GM19239 (cell line): ENCODE measurements around the gene PHOX2A.

Source experiments
- DNase-seq: peaks from one replicate; pipeline ENCODE4 v3.0.0; 2011; ENCODE audit warnings: low spot score; ENCODE audit not compliant: insufficient read length
- FAIRE-seq: peaks from 2 replicates; lab custom pipeline; 2011; peaks lifted over from hg19 to GRCh38; lab: Jason Lieb, UNC

Gene PHOX2A

DNA sequence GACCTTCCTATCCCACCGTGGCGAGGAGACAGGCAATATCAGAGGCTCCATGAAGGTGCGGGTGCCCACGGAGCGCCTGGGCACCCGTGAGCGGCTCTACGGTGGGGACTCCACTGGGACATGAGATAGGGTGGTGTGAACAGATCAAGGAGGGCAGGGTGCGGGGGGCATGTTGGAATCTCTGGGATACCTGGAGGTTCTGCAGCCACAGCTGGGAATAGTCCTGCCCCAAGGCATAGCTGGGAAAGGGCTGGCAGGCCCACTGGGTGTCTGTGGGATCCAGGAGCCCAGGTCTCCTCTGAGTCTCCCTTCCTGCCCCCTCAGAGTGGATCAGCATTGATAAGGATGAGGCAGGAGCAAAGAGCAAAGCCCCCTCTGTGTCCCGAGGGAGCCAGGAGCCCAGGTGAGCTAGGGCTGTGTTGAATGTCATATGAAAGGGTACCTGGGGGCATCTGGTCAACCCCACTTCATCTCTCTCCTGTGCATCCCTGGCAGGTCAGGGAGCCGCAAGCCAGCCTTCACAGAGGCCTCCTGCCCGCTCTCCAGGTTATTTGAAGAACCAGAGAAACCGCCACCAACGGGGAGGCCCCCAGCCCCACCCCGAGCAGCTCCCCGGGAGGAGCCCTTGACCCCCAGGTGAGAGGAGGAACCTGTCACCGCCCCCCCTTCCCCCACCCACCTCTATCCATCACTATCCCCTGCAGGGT, 8.5 kb downstream of the PHOX2A start:
- DNase-seq (no peak), FAIRE-seq (no peak)

DNA sequence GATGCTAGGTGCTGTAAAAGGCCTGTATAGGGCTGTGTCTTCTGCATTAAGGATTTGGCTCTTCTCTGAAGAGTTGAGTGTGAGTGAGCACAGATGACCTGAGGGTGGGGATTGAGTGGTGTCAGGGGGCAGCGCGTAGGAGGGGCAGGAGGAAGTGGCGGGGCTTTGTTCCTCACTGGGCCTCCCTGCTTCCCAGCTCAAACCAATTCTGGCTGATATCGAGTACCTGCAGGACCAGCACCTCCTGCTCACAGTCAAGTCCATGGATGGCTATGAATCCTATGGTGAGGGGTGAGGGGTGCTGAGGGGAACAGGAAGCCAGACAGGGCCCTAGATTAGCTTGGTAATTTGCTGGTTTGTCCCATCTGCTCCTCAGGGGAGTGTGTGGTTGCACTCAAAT, 9.1 kb downstream of the PHOX2A start:
- no peak for DNase-seq
- FAIRE-seq: no peak

DNA sequence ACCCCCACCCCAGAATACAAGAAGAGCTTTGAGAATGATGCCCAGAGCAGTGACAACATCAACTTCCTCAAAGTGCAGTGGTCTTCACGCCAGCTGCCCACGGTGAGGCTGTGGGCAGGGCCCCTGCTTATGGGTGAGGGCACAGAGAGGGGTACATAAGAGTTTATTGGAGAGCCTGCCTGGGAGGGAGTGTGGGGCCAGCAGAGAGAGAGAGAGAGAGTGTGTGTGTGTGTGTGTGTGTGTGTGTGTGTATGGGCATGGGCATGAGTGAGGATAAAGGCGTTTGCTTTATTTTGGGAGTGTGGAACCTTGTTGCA, 9.5 kb downstream of the PHOX2A start:
- DNase-seq: no peak
- FAIRE-seq: no peak

DNA sequence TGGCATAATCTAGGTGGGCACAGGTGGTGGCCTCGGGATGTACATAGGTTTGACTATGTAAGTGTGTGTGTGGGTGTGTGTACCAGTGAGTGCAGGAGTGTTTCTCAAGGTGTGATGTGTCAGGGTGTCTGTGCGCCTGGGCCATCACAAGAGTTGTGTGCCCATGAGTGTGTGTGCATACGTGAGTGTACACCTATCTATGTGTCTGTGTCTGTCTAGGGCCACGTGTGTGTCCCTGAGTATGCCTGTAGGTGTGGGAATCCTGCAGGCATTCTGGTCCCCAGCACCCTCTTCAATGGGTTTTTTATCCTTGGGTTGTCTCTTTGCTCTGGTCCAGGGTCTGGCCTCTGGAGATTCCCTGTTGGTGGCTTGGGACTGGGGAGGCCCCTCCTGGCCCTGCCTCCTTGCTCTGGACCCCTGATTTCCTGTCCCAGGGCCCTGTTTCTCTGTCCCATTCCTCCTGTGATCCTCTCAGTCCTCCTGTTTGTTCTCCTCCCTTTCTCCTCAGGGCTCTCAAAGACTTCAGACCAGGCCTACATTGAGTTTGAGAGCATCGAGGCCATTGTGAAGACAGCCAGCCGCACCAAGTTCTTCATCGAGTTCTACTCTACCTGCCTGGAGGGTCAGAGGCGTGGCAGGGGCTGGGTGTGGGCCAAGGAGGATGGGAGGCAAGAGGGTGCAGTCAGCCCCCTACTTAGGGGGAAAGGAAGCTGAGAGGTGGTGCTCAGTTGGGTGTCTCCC, 10.0 kb downstream of the PHOX2A start:
- no peak for DNase-seq
- no peak for FAIRE-seq

DNA sequence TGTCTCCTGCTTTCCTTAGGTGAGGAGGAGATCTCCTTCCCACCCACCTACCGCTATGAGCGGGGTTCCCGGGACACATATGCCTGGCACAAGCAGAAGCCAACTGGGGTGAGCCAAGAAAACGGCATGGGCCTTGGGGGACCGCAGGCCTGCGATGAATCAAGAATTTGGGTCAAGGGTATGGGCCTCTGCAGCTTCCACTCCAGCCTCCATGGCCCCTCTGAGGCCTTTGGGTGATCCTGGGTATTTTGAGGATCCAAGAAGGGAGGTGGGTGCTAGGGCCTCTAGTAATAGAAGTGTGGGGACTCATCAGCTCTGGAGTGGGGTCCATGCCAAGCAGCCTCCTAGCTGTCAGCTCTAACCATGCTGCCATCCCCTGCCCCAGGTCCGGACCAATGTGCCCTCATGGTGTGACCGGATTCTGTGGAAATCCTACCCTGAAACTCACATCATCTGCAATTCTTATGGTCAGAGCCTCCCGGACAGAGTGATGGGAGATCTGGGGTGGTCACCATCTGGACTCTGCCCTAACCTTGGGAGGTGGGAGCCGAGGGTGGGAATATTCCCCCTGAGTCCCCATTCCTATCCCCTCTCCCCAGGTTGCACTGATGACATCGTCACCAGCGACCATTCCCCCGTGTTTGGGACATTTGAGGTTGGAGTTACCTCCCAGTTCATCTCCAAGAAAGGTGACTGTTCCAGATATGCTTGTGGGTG, 10.8 kb downstream of the PHOX2A start:
- no peak for DNase-seq
- no peak for FAIRE-seq

DNA sequence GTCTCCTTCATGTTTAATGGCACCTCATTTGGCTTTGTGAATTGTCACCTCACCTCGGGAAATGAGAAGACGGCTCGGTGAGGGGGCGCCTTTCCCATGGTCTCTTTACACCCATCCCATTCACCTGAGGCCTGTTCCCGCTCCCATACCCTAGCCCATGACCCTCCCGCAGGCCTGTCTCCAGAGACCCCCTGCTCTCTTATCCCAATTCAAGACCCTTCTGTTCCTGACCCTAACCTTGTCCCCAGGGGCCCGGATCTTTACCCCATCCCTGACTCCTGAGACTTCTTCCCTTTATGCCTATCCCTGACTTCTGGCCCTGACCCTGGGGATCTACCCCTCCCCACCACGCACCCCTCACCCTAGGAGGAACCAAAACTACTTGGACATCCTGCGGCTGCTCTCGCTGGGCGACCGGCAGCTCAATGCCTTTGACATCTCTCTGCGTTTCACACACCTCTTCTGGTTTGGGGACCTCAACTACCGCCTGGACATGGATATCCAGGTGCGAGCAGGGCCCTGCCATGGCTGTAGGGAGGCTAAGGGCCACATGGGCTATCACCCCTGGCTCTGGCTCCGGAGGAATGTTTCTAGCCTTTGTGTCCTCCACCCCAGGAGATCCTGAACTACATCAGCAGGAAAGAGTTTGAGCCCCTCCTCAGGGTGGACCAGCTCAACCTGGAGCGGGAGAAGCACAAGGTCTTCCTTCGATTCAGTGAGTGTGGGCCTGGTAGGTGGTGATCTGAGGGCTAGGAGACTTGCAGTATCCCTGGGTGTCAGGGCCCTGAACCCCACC, 11.5 kb downstream of the PHOX2A start:
- no peak for DNase-seq

DNA sequence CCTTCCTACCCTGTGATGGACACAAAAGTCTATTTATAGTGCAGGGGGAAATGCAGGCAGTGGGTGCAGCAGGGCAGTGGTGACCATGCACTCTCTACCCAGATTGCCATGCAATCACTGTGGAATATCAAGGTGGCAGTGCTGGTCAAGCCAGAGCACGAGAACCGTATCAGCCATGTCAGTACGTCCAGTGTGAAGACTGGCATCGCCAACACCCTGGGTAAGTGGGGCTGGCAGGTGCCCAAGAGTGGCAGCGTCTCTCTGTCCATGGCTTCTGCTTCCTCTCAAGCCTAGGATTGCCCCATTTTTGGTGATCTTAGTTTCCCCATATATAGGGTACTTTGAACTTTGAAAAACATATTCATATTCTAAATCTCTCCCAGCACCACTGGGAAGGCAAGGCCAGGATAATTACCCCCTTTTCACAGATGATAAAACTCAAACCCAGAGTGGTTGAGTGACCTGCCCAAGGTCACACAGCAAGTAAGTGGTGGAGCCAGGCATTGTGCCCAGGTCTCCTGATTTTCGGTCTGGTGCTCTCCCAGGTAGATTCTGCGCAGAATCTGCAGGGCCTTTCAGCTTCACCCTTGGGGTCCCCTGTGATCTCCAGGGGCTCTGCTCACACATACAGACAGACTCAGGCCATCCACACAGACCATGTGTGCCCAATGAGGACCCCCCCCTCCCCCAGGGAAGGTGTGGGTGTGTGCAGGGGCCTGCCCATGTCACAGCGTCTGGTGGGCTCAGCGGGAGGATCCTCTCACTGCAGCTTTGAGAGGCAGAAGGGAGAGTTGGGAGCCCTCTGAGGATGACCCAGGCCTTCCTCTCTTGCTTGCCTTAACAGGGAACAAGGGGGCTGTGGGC, 12.3 kb downstream of the PHOX2A start:
- FAIRE-seq (no peak), DNase-seq (no peak)

More for the DNA sequence above, 11.5 kb downstream of the PHOX2A start:
- no peak for FAIRE-seq

DNA sequence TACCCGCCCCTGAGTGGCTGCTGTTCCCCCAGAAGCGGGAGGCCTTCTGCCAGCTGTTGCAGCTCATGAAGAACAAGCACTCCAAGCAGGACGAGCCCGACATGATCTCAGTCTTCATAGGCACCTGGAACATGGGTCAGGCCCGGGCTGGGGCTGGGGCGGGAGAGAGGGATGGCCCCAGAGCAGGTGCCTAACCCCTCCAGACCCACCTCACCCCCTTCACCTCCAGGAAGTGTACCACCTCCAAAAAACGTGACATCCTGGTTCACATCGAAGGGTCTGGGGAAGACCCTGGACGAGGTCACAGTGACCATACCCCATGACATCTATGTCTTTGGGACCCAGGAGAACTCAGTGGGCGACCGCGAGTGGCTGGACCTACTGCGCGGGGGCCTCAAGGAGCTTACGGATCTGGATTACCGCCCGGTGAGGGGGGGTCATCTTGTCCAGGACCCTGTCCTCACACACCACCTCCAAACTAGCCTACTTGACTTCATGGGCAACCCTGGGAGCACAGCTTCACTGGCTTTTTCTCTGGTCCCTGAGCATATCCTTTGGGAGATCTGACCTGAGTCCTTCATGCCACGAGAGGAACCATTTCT, 13.1 kb downstream of the PHOX2A start:
- FAIRE-seq: no peak
- no peak for DNase-seq

DNA sequence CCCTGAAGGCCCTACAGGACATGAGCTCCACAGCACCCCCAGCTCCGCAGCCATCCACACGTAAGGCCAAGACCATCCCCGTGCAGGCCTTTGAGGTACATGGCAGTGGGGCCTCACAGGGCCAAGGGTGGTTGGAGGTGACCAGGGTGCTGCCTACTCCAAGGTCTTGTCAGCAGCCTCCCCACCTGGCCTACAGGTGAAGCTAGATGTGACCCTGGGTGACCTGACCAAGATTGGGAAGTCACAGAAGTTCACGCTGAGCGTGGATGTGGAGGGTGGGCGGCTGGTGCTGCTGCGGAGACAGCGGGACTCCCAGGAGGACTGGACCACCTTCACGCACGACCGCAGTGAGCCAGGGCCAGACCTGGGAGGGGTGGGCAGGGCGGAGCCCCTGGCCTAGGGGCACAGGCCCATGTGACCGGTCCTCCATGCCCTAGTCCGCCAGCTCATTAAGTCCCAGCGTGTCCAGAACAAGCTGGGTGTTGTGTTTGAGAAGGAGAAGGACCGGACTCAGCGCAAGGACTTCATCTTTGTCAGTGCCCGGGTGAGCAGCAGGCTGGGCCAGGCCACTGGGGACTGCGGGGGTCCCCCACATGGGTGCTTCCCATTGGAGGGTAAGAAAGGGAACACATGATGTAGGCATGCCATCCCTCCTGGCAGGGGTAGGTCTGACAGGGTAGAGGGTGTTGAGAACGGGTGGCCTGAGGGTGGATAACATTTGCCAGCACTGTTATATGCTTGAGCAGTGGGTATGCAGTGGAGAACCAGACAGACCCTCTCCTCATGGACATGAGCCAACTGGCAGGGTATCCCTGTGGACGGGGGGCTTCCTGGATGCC, 13.8 kb downstream of the PHOX2A start:
- no peak for FAIRE-seq
- no peak for DNase-seq

DNA sequence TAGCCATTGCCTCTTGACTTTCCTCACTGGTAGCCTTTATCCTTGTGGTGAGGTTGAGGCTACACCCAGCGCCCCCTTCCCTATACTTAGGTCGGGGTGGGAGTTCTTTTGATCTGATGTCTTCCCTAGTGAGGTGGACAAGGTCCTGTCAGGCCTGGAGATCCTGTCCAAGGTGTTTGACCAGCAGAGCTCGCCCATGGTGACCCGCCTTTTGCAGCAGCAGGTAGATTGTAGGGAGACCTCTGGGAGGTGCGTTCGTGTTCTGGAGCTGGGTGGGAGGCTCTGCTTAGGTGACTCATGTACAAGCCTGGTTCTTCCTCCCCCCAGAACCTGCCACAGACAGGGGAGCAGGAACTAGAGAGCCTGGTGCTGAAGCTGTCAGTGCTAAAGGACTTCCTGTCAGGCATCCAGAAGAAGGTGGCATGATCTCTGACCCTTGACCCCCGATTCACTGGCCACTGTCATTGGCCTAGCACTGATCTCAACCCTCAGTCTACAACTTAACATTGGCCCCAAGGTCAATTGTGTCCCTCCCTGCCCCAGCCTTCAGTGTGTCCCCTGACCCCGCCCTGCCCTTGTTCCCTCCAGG, 14.5 kb downstream of the PHOX2A start:
- FAIRE-seq (no peak), DNase-seq (no peak)

DNA sequence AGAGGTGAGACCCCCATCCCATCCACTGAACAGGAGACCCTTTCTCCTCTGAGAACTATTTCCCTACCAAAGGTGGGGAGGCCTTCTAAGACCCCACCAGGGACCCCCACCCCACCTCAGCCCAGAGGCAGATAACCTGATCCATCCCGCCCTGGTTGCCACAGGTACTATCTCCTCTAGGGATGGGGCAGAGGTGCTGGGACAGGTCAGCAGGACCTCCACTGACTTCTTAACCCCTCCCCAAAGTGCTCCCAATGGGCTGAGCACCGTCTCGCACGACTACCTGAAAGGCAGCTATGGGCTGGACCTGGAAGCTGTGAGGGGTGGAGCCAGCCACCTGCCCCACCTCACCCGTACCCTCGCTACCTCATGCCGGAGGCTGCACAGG, 15.1 kb downstream of the PHOX2A start:
- DNase-seq (no peak), FAIRE-seq (no peak)

DNA sequence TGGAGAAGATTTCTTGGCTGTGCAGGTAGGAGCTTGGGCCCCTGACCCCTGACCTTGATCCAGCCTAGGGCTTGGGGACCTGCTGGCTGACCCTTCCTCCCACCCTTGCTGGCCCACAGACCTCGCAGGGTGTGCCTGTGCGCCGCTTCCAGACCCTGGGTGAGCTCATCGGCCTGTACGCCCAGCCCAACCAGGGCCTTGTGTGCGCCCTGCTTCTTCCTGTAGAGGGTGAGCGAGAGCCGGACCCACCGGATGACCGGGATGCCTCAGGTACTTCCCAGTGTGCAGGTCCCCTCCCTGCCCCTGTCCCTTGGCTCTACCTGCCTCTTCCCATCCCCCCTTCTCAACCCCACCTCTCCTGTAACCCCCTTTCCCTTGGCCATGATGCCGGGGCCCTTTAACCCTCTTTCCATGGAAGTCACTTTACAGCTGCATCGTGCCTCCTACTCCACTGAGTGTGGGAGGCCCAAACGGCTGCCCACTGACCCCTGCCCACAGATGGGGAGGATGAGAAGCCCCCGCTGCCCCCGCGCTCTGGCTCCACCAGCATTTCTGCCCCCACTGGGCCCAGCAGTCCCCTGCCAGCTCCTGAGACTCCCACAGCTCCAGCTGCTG, 15.6 kb downstream of the PHOX2A start:
- FAIRE-seq (no peak), DNase-seq (no peak)

DNA sequence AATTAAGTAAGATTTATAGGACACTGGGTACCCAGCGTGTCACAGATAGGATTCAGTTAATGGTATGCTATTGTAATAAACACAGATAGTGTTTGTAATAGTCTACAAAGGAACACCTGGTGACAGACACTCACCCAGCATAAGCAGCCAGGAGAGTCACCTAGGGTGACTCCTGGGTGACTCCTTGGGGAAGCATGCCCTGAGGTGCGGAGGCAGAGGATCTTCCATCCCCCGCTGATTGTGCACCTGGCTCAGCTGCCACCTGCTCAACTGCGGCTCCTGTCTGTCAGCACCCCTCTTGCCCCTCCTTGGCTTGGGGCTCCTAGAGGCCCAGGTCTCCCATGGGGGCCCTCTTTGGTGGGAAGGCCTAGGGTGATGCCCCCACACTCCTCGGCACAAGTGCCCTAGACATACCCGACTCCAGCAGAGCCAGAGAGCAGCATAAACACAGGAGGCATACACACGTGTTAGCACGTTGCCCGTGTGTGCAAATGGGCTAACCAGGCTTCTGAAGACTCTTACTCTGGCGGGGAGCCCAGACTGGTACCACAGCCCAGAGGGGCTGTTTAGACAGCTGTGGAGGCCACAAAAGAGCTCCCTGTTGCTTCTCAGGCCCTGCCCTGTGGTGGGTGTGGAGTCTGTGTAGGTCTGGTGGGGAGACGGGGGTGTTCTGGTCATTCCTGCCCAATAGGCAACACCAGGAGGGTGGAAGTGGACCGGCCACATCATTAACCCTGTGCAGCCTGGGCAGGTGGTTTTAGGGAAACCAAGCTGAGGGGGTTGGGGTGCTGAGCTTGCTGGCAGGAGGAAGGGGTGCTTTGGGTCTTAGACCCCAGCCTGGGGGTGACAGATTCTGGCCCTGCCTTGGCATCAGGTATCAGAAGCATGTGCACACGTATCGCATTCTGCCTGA, 16.4 kb downstream of the PHOX2A start:
- FAIRE-seq (no peak), DNase-seq (no peak)

DNA sequence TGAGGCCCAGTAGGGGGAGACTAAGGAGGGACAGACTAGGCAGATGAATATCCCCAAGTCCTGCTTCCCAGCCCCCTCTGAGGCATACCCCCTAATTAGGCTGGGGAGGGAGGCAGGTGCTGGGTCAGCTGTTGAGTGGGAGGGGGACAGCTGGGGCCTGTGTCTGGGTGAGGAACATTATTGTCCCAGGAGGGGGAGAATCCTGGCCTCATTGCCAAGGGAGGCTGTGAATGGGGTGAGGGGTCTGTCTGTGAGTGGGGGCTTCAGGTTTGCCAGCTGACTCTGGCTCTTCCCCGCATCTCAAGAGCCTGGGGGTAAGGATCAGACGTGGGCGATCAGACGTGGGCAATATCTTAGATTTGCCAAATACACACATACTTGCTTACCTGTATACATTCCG, 17.3 kb downstream of the PHOX2A start:
- FAIRE-seq: no peak

DNA sequence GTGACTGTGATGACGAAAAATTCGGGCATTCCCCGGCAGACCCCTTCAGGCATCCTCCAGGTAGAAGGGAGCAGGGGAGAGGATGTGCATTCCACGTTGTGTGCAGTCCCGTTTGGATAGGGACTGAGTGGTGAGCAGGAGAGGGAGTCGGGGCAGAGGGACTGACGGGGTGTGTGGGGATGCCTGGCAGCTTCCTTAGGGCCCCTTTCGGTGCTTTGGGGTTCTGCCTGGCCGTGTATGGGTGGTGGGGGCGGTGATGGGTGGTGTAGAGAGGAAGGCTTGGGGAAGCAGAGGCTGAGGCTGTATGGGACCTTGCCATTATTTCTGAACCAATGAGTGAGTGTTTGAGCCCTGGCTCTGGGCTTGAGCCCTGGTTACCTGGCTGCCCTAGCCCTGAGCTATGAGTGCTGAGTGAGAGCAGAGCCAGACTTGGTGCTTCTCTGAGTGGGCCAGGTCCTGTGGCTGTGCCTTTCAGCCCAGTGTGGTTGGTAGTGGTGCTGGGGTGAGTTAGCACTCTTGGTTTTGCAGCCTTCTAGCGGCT, 18.5 kb downstream of the PHOX2A start:
- no peak for DNase-seq
- peak; percentile 51 for FAIRE-seq

More for the DNA sequence above, 17.3 kb downstream of the PHOX2A start:
- DNase-seq: no peak
